ENCODE measurements around the gene DKK1. TPM values are rescaled to one million over a fixed set of nuclear protein-coding genes. Genes with fewer than 3 reads are reported as not detected.
"Not testable (repeated sequence)": the region's sequence is repeated elsewhere in the genome, so short reads cannot be mapped to it uniquely, and the experiment has no call there.

The DKK1 gene
- total and polyA plus RNA-seq, 11 donors: 0.11 to 7.0 (median 0.62) TPM; not detected in 4

DNA sequence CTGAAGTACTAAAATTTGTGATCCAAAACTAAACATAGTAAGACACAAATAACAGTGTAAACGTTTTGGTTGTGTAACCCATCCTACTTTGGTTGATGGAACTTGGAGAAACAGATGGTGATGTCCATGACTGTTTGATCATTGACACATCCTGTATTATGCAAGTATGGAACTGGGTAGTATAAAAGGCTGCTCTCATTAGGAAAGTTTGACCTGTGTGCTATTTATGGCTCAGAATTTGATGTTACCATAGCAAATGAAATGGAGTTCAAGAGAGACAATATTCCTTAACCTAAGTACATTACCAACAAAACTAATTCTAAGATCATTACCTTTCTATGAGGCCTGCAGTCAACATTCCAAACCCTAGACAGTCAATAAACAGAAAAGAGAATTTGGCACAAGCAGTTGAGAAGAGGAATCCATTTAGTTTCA is 39.9 kb downstream of the DKK1 start:
- H3K36me3 ChIP-seq: no peaks in the 10 kb centered on the region
- WGBS, 4 donors: 32 to 43% (median 36%) methylated on average over 1 of the region's 1 CpG
- ATAC-seq: no peak

GRCh38 chr10:52357971-52358370 is 43.9 kb downstream of the DKK1 start:
- Histone ChIP-seq H3K4me3 (no peak overlapping the region), H3K4me1 (no peaks in the 10 kb centered on the region), H3K36me3 (no peaks in the 10 kb centered on the region), H3K27ac (no peak overlapping the region), H3K27me3 (no peaks in the 10 kb centered on the region), H3K9me3 (no peaks in the 10 kb centered on the region)
- ATAC-seq: no peak
- no peak for TF ChIP-seq CTCF (IDR thresholded peaks at IDR 0.05)
- TF ChIP-seq POLR2A (IDR thresholded peaks at IDR 0.05): no peak
- 6 to 14% (median 10%) methylated on average over 2 of the region's 2 CpGs for WGBS, 4 donors
- intact Hi-C loops (cut with DNase I): no loop called here
- no peak for DNase-seq

More for the DNA sequence above, 39.9 kb downstream of the DKK1 start:
- H3K27ac ChIP-seq: no peak overlapping the region
- intact Hi-C loops (cut with DNase I): no loop called here
- TF ChIP-seq POLR2A (IDR thresholded peaks at IDR 0.05): no peak
- TF ChIP-seq CTCF (IDR thresholded peaks at IDR 0.05): no peak
- H3K4me1 ChIP-seq: no peaks in the 10 kb centered on the region
- no peaks in the 10 kb centered on the region for H3K27me3 ChIP-seq
- no peak for DNase-seq
- no peak overlapping the region for H3K4me3 ChIP-seq
- H3K9me3 ChIP-seq: no peaks in the 10 kb centered on the region

- intact Hi-C loops (cut with DNase I): no loop called here
- DNase-seq (no peak), ATAC-seq (no peak)
- no peak overlapping the region for H3K4me3 ChIP-seq
- H3K27ac ChIP-seq: no peak overlapping the region
- no peak for TF ChIP-seq POLR2A (IDR thresholded peaks at IDR 0.05)
- TF ChIP-seq CTCF (IDR thresholded peaks at IDR 0.05): no peak
- no peaks in the 10 kb centered on the region for H3K27me3 ChIP-seq
- no peaks in the 10 kb centered on the region for H3K4me1 ChIP-seq
- 74 to 85% (median 78%) methylated on average over 1 of the region's 1 CpG for WGBS, 4 donors
- no peaks in the 10 kb centered on the region for H3K9me3 ChIP-seq
- no peaks in the 10 kb centered on the region for H3K36me3 ChIP-seq
Observed at GRCh38 chr10:52359441-52359840, 45.4 kb downstream of the DKK1 start.

DNA sequence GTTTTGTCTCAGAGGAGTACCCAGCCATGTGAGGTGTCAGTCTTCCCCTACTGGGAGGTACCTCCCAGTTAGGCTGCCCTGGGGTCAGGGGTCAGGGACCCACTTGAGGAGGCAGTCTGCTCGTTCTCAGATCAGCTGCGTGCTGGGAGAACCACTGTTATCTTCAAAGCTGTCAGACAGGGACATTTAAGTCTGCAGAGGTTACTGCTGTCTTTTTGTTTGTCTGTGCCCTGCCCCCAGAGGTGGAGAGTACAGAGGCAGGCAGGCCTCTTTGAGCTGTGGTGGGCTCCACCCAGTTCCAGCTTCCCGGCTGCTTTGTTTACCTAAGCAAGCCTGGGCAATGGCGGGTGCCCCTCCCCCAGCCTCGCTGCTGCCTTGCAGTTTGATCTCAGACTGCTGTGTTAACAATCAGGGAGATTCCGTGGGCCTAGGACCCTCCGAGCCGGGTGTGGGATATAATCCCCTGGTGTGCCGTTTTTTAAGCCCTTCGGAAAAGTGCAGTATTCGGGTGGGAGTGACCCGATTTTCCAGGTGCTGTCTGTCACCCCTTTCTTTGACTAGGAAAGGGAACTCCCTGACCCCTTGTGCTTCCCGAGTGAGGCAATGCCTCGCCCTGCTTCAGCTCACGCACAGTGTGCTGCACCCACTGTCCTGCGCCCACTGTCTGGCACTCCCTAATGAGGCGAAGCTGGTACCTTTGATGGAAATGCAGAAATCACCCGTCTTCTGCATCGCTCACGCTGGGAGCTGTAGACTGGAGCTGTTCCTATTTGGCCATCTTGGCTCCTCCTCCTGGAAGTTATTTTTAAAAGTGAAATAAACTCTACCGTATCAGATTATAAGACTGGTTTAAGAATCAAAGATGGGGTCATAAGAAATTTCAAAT is 51.7 kb downstream of the DKK1 start:
- H3K9me3 ChIP-seq; intact Hi-C loops (cut with DNase I): not testable (repeated sequence)

More for the DNA sequence above, 51.7 kb downstream of the DKK1 start:
- not testable (repeated sequence) for H3K4me1 ChIP-seq, H3K36me3 ChIP-seq, DNase-seq, H3K27me3 ChIP-seq, H3K27ac ChIP-seq, H3K4me3 ChIP-seq, ATAC-seq
- WGBS, 4 donors: 86 to 89% (median 87%) methylated on average over 21 of the region's 21 CpGs
